CD14-positive monocyte (primary cell): ENCODE measurements around the gene DGAT2L6. TPM values are rescaled to one million over a fixed set of nuclear protein-coding genes. Genes with fewer than 3 reads are reported as not detected.

ENCODE experiments used
- DNase-seq, 3 donors: peaks; one replicate each; pipeline ENCODE4 v3.0.0-alpha.2; 2011 to 2022
- H2AFZ ChIP-seq: 2 replicates; pipeline ENCODE4 v1.6.0; 2012; ENCODE audit warnings: mild to moderate bottlenecking, low read depth, low read length, inconsistent platforms; ENCODE audit not compliant: insufficient read depth, poor library complexity, severe bottlenecking
- H3K27ac ChIP-seq, 2 donors: 1 replicate in 1 of 2; 2 replicates in 1 of 2; pipeline ENCODE4 v1.5.1; 2012 to 2013; ENCODE audit warnings: low read length in 2 of 2, control low read depth in 1 of 2, inconsistent platforms in 1 of 2, low read depth in 1 of 2, mild to moderate bottlenecking in 1 of 2
- H3K27me3 ChIP-seq, 2 donors: one replicate each; pipeline versions ENCODE4 v1.6.0 to v1.6.1; 2011 to 2013; ENCODE audit warnings: low read length in 2 of 2; ENCODE audit not compliant: control insufficient read depth in 2 of 2, insufficient read depth in 2 of 2
- H3K36me3 ChIP-seq, 2 donors: replicated peaks in 1 of 2; 1 replicate in 1 of 2; 2 replicates in 1 of 2; pipeline versions ENCODE4 v1.5.1 to v1.6.1; 2012 to 2013; ENCODE audit warnings: low read length in 2 of 2, control low read depth in 1 of 2, inconsistent platforms in 1 of 2, mild to moderate bottlenecking in 1 of 2; ENCODE audit not compliant: insufficient read depth in 2 of 2, control insufficient read depth in 1 of 2
- H3K4me1 ChIP-seq, 2 donors: 1 replicate in 1 of 2; 2 replicates in 1 of 2; pipeline versions ENCODE4 v1.5.1 to v1.6.1; 2012 to 2013; ENCODE audit warnings: low read length in 2 of 2, control low read depth in 1 of 2, inconsistent platforms in 1 of 2, mild to moderate bottlenecking in 1 of 2, moderate library complexity in 1 of 2; ENCODE audit not compliant: insufficient read depth in 2 of 2, control insufficient read depth in 1 of 2
- H3K4me2 ChIP-seq: replicated peaks from 2 replicates; pipeline ENCODE3; 2012; ENCODE audit warnings: low read length, moderate library complexity, mild to moderate bottlenecking; ENCODE audit not compliant: poor library complexity, severe bottlenecking; ENCODE audit errors: extremely low read depth
- H3K4me3 ChIP-seq, 3 experiments: fragments of 200-600 bp in 1 of 3; sonication (generic) in 1 of 3; replicated peaks in 1 of 3; 1 replicate in 2 of 3; 2 replicates in 1 of 3; pipeline ENCODE4 v1.5.1; 2011 to 2013; ENCODE audit warnings: low read length in 3 of 3, mild to moderate bottlenecking in 3 of 3, control low read depth in 2 of 3, low read depth in 2 of 3, inconsistent platforms in 1 of 3, moderate library complexity in 1 of 3
- H3K79me2 ChIP-seq: 2 replicates; pipeline ENCODE4 v1.6.0; 2012; ENCODE audit warnings: mild to moderate bottlenecking, control low read depth, inconsistent platforms, low read length, moderate library complexity; ENCODE audit not compliant: insufficient read depth
- H3K9ac ChIP-seq: 2 replicates; pipeline ENCODE4 v1.6.0; 2017; ENCODE audit warnings: low read length, mild to moderate bottlenecking; ENCODE audit not compliant: insufficient read depth, poor library complexity, severe bottlenecking
- H3K9me3 ChIP-seq, 2 donors: replicated peaks in 1 of 2; 1 replicate in 1 of 2; 2 replicates in 1 of 2; pipeline versions ENCODE4 v1.5.1 to v1.6.1; 2012 to 2013; ENCODE audit warnings: low read length in 2 of 2, control low read depth in 1 of 2; ENCODE audit not compliant: control insufficient read depth in 1 of 2, insufficient read depth in 1 of 2
- H4K20me1 ChIP-seq: 2 replicates; pipeline ENCODE4 v1.6.0; 2012; ENCODE audit warnings: mild to moderate bottlenecking, low read length, control low read depth, moderate library complexity; ENCODE audit not compliant: insufficient read depth
- H3K27ac Mint-ChIP-seq, 7 donors: one replicate each; pipeline ENCODE4 v1.8.0; 2020; ENCODE audit warnings: mild to moderate bottlenecking in 7 of 7, mixed read lengths in 7 of 7, moderate library complexity in 6 of 7, inconsistent platforms in 2 of 7
- H3K27me3 Mint-ChIP-seq, 3 donors: one replicate each; pipeline ENCODE4 v1.8.0; 2021 to 2022; ENCODE audit warnings: low read depth in 3 of 3, mild to moderate bottlenecking in 3 of 3, mixed read lengths in 3 of 3, moderate library complexity in 3 of 3, inconsistent platforms in 1 of 3
- H3K36me3 Mint-ChIP-seq, 2 donors: one replicate each; pipeline ENCODE4 v1.8.0; 2020; ENCODE audit warnings: mixed read lengths in 2 of 2, inconsistent platforms in 1 of 2, mild to moderate bottlenecking in 1 of 2
- H3K4me1 Mint-ChIP-seq: one replicate; pipeline ENCODE4 v1.8.0; 2020; ENCODE audit warnings: mild to moderate bottlenecking, mixed read lengths
- H3K4me3 Mint-ChIP-seq, 2 donors: one replicate each; pipeline ENCODE4 v1.8.0; 2020; ENCODE audit warnings: mild to moderate bottlenecking in 2 of 2, mixed read lengths in 2 of 2, moderate library complexity in 1 of 2
- H3K9me3 Mint-ChIP-seq, 7 donors: one replicate each; pipeline ENCODE4 v1.8.0; 2020 to 2022; ENCODE audit warnings: mixed read lengths in 7 of 7, mild to moderate bottlenecking in 6 of 7, moderate library complexity in 6 of 7, inconsistent platforms in 2 of 7
- WGBS: methylation state at CpG from one replicate; pipeline ENCODE4 v1.1.5; 2013; ENCODE audit warnings: missing lambda C conversion rate; ENCODE audit not compliant: insufficient coverage; 5-methylcytosine and 5-hydroxymethylcytosine counted together
- intact Hi-C, 2 donors: fragments of 100-400 bp; cut with micrococcal nuclease; formaldehyde crosslinking; loops; one replicate each; pipeline versions ENCODE4 v1.15.0 to v1.15.1; 2023
- polyA plus RNA-seq, 3 donors: library from polyadenylated mRNA; depleted of rRNA in 1 of 3; unstranded in 2 of 3; stranded (reverse) in 1 of 3; fragments of 300-500 nt in 2 of 3; fragments of >200 nt in 1 of 3; fragmentation: Illumina TruSeq in 2 of 3; gene quantifications; 1 replicate in 2 of 3; 2 replicates in 1 of 3; pipeline ENCODE4 v1.2.3, GENCODE V29; 2012 to 2021
- TF ChIP-seq, protein P1 (sequence below): fragments of 200-600 bp; IDR thresholded peaks from one replicate; pipeline ENCODE4 v1.8.0; 2022; ENCODE audit warnings: antibody characterized with exemption, mild to moderate bottlenecking

DGAT2L6 gene
- polyA plus RNA-seq, 3 donors, result not detected

DNA sequence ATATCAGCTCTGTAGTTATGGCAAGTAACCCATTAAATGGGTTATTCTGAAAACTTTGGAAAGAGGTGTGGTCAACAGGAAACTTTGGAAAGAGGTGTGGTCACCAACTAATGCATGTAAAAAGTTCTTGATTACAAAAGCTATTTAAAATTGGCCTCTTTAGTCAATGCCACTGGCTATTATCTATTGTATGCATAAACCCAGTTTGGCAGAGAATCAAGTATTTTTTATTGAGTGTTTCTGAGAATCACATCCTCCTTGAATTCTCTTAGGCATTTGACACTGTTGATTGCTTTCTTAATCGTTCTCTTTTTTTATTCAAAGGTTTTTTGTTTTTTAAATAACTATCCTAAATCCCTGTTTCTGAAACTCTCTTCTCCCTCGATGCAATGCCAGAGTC lies 75.2 kb downstream of the DGAT2L6 start:
- no peak overlapping the region for H2AFZ ChIP-seq
- intact Hi-C loops, result no loop called here
- peaks cover 0 to 2% of the 10 kb centered on the region in 2 donors for H3K27me3 ChIP-seq
- no peaks in the 10 kb centered on the region for H3K79me2 ChIP-seq
- Mint-ChIP-seq H3K4me1 (no peaks in the 10 kb centered on the region), H3K27ac (no peak overlapping the region), H3K36me3 (no peaks in the 10 kb centered on the region), H3K9me3 (peaks cover 0 to 3% (median 0%) of the 10 kb centered on the region in 7 donors), H3K4me3 (no peak overlapping the region), H3K27me3 (peaks cover 0 to 4% (median 2%) of the 10 kb centered on the region in 3 donors)
- no peak for DNase-seq
- no peaks in the 10 kb centered on the region for H3K9me3 ChIP-seq
- no peaks in the 10 kb centered on the region for H4K20me1 ChIP-seq
- no peak overlapping the region for H3K4me3 ChIP-seq
- 100% methylated on average over 1 of the region's 2 CpGs for WGBS
- H3K4me1 ChIP-seq, result no peaks in the 10 kb centered on the region
- TF ChIP-seq, protein P1, sequence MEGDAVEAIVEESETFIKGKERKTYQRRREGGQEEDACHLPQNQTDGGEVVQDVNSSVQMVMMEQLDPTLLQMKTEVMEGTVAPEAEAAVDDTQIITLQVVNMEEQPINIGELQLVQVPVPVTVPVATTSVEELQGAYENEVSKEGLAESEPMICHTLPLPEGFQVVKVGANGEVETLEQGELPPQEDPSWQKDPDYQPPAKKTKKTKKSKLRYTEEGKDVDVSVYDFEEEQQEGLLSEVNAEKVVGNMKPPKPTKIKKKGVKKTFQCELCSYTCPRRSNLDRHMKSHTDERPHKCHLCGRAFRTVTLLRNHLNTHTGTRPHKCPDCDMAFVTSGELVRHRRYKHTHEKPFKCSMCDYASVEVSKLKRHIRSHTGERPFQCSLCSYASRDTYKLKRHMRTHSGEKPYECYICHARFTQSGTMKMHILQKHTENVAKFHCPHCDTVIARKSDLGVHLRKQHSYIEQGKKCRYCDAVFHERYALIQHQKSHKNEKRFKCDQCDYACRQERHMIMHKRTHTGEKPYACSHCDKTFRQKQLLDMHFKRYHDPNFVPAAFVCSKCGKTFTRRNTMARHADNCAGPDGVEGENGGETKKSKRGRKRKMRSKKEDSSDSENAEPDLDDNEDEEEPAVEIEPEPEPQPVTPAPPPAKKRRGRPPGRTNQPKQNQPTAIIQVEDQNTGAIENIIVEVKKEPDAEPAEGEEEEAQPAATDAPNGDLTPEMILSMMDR, result no peak
- H3K27ac ChIP-seq, result no peak overlapping the region
- no peak overlapping the region for H3K9ac ChIP-seq
- H3K4me2 ChIP-seq, result no peak overlapping the region
- no peaks in the 10 kb centered on the region for H3K36me3 ChIP-seq

DNA sequence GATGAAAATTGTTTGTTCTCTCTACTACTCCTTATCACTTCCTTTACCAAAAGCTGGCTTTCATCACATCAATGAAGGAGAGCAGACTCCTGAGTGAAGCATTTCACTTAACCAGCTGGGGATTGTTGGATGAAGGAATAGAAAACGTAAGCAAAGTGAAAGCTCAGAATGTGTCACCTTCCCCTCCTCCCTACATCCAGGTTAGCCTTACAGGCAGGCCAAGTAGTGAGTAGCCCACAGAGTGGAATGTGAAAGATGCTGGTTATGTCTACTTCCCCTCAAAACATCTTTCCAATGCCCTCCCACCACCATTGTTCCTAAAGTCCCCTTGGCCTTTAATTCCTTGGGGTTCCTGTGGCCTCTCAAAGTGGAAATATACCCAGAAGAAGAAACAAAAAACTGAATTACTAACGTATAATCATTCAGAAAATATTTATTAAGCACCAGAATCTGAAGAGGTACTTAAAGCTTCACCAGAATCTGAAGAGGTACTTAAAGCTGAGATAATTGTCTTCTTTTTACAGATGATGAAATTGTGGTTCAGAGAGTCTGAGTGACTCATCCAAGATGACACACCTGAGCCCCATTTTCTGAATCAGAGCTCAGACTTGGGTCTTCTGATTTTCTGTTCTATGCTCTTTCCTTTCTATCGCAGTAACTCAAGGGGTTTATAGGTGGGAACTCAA lies 76.2 kb downstream of the DGAT2L6 start:
- Histone ChIP-seq H3K9me3 (no peaks in the 10 kb centered on the region), H3K4me2 (no peak overlapping the region), H3K27ac (no peak overlapping the region), H3K79me2 (no peaks in the 10 kb centered on the region), H4K20me1 (no peaks in the 10 kb centered on the region), H3K36me3 (no peaks in the 10 kb centered on the region), H3K4me3 (no peak overlapping the region), H3K27me3 (peaks cover 0 to 2% of the 10 kb centered on the region in 2 donors), H3K4me1 (no peaks in the 10 kb centered on the region), H3K9ac (no peak overlapping the region), H2AFZ (no peak overlapping the region)
- intact Hi-C loops, result no loop called here
- H3K4me3 Mint-ChIP-seq, result no peak overlapping the region
- peaks cover 0 to 2% (median 0%) of the 10 kb centered on the region in 7 donors for H3K9me3 Mint-ChIP-seq
- TF ChIP-seq, protein P1, result no peak
- H3K36me3 Mint-ChIP-seq, result no peaks in the 10 kb centered on the region
- no CpG with 5 or more reads among the region's 3 CpGs for WGBS
- no peaks in the 10 kb centered on the region for H3K4me1 Mint-ChIP-seq
- peaks cover 0 to 4% (median 2%) of the 10 kb centered on the region in 3 donors for H3K27me3 Mint-ChIP-seq
- no peak for DNase-seq
- no peak overlapping the region for H3K27ac Mint-ChIP-seq
